Choroid plexus epithelial cell (primary cell): ENCODE results near the gene PALM3.

Source experiments
- DNase-seq: peaks from one replicate; pipeline ENCODE4 v3.0.0-alpha.2; 2010; ENCODE audit warnings: low read depth
- H3K4me3 ChIP-seq: 2 replicates; pipeline ENCODE4 v1.5.1; 2011; ENCODE audit warnings: low read depth, mild to moderate bottlenecking, control low read depth, low read length, moderate library complexity
- TF ChIP-seq, protein P1 (sequence below): conservative IDR thresholded peaks from 2 replicates; pipeline ENCODE4 v1.5.1; 2011; ENCODE audit warnings: low read depth, mild to moderate bottlenecking, control low read depth, inconsistent platforms, low read length, moderate library complexity

Gene PALM3

DNA sequence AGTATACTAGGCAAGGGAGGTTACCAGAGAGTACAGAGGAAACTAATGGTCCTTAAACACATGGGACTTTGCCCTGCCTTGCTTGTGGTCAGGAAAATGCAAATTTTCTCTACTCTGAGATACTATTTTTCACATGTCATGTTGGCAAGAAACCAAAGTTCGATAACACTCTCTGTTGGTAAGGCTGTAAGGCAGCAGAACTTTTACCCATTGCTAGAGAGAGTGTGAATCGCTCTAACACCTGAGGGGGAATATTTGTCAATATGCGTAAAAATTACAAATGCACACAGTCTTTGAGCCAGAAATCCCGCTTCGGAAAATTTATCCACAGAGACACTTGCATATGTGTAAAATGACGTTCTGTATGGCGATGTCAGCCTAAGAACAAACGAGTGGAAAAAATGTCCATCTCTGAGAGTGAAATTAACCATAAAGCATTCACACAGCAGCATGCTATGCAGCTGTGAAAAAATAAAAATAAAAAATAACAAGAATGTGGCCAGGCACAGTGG, 46.3 kb downstream of the PALM3 start:
- no peak for DNase-seq
- H3K4me3 ChIP-seq, result no peak overlapping the region
- TF ChIP-seq, protein P1, sequence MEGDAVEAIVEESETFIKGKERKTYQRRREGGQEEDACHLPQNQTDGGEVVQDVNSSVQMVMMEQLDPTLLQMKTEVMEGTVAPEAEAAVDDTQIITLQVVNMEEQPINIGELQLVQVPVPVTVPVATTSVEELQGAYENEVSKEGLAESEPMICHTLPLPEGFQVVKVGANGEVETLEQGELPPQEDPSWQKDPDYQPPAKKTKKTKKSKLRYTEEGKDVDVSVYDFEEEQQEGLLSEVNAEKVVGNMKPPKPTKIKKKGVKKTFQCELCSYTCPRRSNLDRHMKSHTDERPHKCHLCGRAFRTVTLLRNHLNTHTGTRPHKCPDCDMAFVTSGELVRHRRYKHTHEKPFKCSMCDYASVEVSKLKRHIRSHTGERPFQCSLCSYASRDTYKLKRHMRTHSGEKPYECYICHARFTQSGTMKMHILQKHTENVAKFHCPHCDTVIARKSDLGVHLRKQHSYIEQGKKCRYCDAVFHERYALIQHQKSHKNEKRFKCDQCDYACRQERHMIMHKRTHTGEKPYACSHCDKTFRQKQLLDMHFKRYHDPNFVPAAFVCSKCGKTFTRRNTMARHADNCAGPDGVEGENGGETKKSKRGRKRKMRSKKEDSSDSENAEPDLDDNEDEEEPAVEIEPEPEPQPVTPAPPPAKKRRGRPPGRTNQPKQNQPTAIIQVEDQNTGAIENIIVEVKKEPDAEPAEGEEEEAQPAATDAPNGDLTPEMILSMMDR, result no peak

GRCh38 chr19:14012378-14012915, 49.4 kb downstream of the PALM3 start:
- DNase-seq, result no peak
- no peak overlapping the region for H3K4me3 ChIP-seq
- TF ChIP-seq, protein P1, result no peak

DNA sequence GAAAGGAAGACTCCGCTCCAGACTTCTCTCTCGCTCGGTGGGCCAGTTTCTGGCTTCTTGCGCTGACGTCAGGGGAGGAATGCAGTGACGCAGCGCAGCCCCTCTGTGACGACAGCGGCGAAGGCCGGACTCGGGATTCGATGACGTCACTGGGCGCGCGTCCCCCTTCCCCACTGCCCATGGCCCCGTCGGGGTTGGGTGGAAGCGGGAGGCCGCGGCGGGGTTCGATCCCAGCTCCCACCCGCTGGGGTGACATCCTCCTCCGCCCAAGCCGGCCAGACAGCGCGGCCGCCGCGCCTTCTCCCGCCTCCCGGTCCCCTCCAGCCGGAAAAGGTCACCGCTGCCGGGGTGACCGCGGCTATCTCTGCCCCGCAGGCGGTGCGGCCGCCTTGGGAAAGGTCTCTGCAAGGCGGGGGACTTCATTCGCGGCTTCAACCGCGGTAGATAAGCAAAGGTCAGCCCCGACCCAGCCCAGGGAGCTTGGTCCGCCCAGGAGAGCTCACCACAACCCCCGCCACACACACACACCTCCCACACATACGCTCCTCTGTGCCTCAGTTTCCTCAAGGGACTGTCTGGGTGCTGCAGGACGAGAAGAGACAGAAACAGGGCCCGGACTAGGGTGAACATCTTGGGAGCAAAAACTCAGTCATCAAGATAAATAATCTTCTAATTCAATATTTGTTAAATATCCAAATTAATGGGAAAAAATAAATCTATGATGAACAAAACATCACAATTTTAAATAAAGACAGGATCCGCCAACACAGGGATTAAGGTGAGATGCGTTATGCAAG, 54.9 kb downstream of the PALM3 start:
- DNase-seq, result no peak
- peak overlapping the region; percentile 79 for H3K4me3 ChIP-seq
- TF ChIP-seq, protein P1, result no peak

DNA sequence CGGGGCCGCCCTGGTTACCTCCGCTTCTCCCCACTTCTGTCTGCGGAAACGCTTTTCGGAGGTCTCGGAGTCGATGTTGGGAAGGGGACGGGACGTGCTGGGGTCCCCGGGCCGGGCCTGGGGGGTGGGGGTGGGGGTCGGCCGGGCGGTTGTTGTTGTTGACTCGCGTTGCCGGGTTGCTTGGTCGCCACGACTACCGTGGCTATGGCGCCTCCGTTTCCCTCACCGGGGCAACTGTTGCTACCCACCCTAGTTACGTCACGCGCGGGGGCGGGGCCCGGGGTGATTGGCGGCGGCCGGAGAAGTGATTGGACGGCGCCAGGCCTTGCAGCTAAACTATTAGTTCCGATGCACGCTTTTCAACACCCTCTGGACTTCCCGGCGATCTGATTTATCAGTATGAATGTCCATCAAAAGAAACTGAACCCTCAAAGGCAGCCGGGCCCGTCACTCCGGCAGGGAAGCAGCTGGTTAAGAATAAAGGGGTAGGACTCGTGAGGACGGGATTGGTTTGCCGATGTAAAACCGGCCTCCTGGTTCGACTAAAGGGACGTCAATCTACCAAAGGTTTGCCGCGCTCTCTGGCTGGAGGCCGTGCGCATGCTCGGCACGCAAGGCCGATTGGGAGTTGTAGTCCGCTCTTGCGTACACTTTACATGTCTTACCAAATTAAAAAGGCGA, 55.7 kb downstream of the PALM3 start, which contains the start of gene RFX1:
Gene RFX1, minus strand, starts transcription at position 236 of the 681 bp plus-strand sequence. CDS start 12,477 bp downstream, outside the sequence.
- H3K4me3 ChIP-seq, result peak within 1 kb of the TSS; percentile 82

GRCh38 chr19:14005349-14006084, 56.4 kb downstream of the PALM3 start:
- peak overlapping the region; percentile 82 for H3K4me3 ChIP-seq
- peak; percentile 93 for DNase-seq
- TF ChIP-seq, protein P1, result no peak

More for the DNA sequence above, 55.7 kb downstream of the PALM3 start, which contains the start of gene RFX1:
- TF ChIP-seq, protein P1, result no peak
- peak; percentile 100 for DNase-seq

DNA sequence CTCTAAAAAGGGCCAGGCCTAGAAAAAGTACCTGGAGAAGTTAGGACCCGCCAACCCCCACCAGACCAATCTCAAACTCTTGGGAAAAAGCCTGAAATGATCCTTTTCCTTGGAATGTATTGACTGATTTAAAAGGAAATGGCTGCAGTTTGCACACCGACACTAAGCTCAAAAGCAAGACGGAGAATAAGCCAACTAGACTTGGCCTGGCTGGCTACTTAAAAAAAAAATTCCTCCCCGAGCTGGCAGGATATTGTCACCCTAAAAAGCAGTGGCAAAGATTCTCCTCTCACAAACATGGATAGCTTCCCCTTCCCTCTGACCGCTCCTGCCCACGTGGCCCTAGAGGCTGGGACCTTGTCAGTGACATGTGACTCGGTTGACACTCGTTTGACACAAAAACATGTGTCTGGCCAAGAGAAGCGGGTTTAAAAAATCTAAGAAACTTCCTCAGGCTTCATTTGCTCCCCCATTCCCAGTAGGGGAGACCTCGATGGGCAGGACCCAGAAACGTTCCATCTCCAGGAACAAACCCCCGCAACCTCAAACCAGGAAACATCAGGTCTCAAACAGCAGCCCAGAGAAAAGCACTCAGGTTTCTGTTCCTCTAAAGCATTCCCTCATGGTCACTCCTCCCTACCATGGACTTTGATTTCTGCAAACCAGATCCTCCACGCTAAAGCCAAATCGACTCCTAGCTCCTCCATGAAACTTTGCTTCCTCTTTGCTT, 57.1 kb downstream of the PALM3 start:
- TF ChIP-seq, protein P1, result no peak
- H3K4me3 ChIP-seq, result no peak overlapping the region
- DNase-seq, result peak; percentile 15
